ENCODE results near the gene HOOK1.
"Not testable (repeated sequence)": the region's sequence is repeated elsewhere in the genome, so short reads cannot be mapped to it uniquely, and the experiment has no call there.

HOOK1 gene

GRCh38 chr1:59879996-59880505 is 65.3 kb downstream of the HOOK1 start:
- DNase-seq (ENCODE audit: low read depth, low spot score), result no peak
- H3K27ac ChIP-seq, result no peak overlapping the region

GRCh38 chr1:59880735-59881134 is 66.0 kb downstream of the HOOK1 start:
- H3K27ac ChIP-seq, result no peak overlapping the region
- no peak for DNase-seq (ENCODE audit: low read depth, low spot score)

GRCh38 chr1:59885160-59885832 is 70.5 kb downstream of the HOOK1 start:
- no peak overlapping the region for H3K27ac ChIP-seq
- no peak for DNase-seq (ENCODE audit: low read depth, low spot score)

GRCh38 chr1:59892841-59893811 is 78.4 kb downstream of the HOOK1 start:
- peak; percentile 51 for DNase-seq (ENCODE audit: low read depth, low spot score)
- H3K27ac ChIP-seq, result peak overlapping the region; percentile 42

- no peak for DNase-seq (ENCODE audit: low read depth, low spot score)
- H3K27ac ChIP-seq, result no peak overlapping the region
Measured at GRCh38 chr1:59897165-59897564, 82.4 kb downstream of the HOOK1 start.

GRCh38 chr1:59898927-59899326 is 84.2 kb downstream of the HOOK1 start:
- no peak overlapping the region for H3K27ac ChIP-seq
- DNase-seq (ENCODE audit: low read depth, low spot score), result no peak

- H3K27ac ChIP-seq, result no peak overlapping the region
Measured at GRCh38 chr1:59900640-59901039, 85.9 kb downstream of the HOOK1 start.

GRCh38 chr1:59901770-59902388 is 87.1 kb downstream of the HOOK1 start:
- no peak for DNase-seq (ENCODE audit: low read depth, low spot score)
- no peak overlapping the region for H3K27ac ChIP-seq

More at GRCh38 chr1:59900640-59901039, 85.9 kb downstream of the HOOK1 start:
- DNase-seq (ENCODE audit: low read depth, low spot score), result no peak

- no peak overlapping the region for H3K27ac ChIP-seq
- no peak for DNase-seq (ENCODE audit: low read depth, low spot score)
Measured at GRCh38 chr1:59903141-59903754, 88.5 kb downstream of the HOOK1 start.

- H3K27ac ChIP-seq, result no peak overlapping the region
- DNase-seq (ENCODE audit: low read depth, low spot score), result no peak
Measured at GRCh38 chr1:59906931-59907330, 92.2 kb downstream of the HOOK1 start.

- DNase-seq (ENCODE audit: low read depth, low spot score), result no peak
- H3K27ac ChIP-seq, result no peak overlapping the region
Measured at GRCh38 chr1:59908084-59908483, 93.3 kb downstream of the HOOK1 start.

- DNase-seq (ENCODE audit: low read depth, low spot score), result no peak
- H3K27ac ChIP-seq, result no peak overlapping the region
Measured at GRCh38 chr1:59908682-59909081, 93.9 kb downstream of the HOOK1 start.

- H3K27ac ChIP-seq, result peak overlapping the region; percentile 23
- DNase-seq (ENCODE audit: low read depth, low spot score), result not testable (repeated sequence)
Measured at GRCh38 chr1:59914791-59915286, 100.1 kb downstream of the HOOK1 start.

- DNase-seq (ENCODE audit: low read depth, low spot score), result no peak
- peak overlapping the region; percentile 23 for H3K27ac ChIP-seq
Measured at GRCh38 chr1:59915516-59915915, 100.8 kb downstream of the HOOK1 start.

- no peak overlapping the region for H3K27ac ChIP-seq
- DNase-seq (ENCODE audit: low read depth, low spot score), result no peak
Measured at GRCh38 chr1:59917026-59917784, 102.5 kb downstream of the HOOK1 start.

GRCh38 chr1:59917785-59918180 is 103.0 kb downstream of the HOOK1 start:
- H3K27ac ChIP-seq, result no peak overlapping the region
- no peak for DNase-seq (ENCODE audit: low read depth, low spot score)

GRCh38 chr1:59919746-59920145 is 105.0 kb downstream of the HOOK1 start:
- DNase-seq (ENCODE audit: low read depth, low spot score), result no peak

GRCh38 chr1:59921258-59921899 is 106.6 kb downstream of the HOOK1 start:
- not testable (repeated sequence) for H3K27ac ChIP-seq; DNase-seq (ENCODE audit: low read depth, low spot score)

More at GRCh38 chr1:59919746-59920145, 105.0 kb downstream of the HOOK1 start:
- H3K27ac ChIP-seq, result no peak overlapping the region

- no peak for DNase-seq (ENCODE audit: low read depth, low spot score)
- H3K27ac ChIP-seq, result no peak overlapping the region
Measured at GRCh38 chr1:59924653-59925052, 109.9 kb downstream of the HOOK1 start.
